GM19395 (cell line): ENCODE data around the gene FAM184B.

Experiments used
- ATAC-seq: cut with Tn5 transposase; IDR thresholded peaks from one replicate; pipeline ENCODE4 v1.9.1; 2021; ENCODE audit warnings: mild to moderate bottlenecking, moderate library complexity; ENCODE audit not compliant: unreplicated experiment

The FAM184B gene

GRCh38 chr4:17778431-17778830, 3.0 kb downstream of the FAM184B start:
- ATAC-seq = no peak

- no peak for ATAC-seq
Observed at GRCh38 chr4:17773135-17773698, 8.2 kb downstream of the FAM184B start.

GRCh38 chr4:17771284-17771908, 10.0 kb downstream of the FAM184B start:
- no peak for ATAC-seq

- no peak for ATAC-seq
Observed at GRCh38 chr4:17770845-17771244, 10.6 kb downstream of the FAM184B start.

- ATAC-seq = no peak
Observed at GRCh38 chr4:17769406-17770174, 11.8 kb downstream of the FAM184B start.

GRCh38 chr4:17766826-17767458, 14.5 kb downstream of the FAM184B start:
- ATAC-seq = no peak

GRCh38 chr4:17765514-17766286, 15.7 kb downstream of the FAM184B start:
- ATAC-seq = no peak

GRCh38 chr4:17763931-17764330, 17.5 kb downstream of the FAM184B start:
- no peak for ATAC-seq

- ATAC-seq = no peak
Observed at GRCh38 chr4:17763416-17763815, 18.0 kb downstream of the FAM184B start.

- ATAC-seq = no peak
Observed at GRCh38 chr4:17762726-17763125, 18.7 kb downstream of the FAM184B start.

- ATAC-seq = no peak
Observed at GRCh38 chr4:17761062-17761461, 20.4 kb downstream of the FAM184B start.

- no peak for ATAC-seq
Observed at GRCh38 chr4:17760626-17761025, 20.8 kb downstream of the FAM184B start.

- ATAC-seq = no peak
Observed at GRCh38 chr4:17758485-17758884, 22.9 kb downstream of the FAM184B start.

- ATAC-seq = no peak
Observed at GRCh38 chr4:17757621-17758020, 23.8 kb downstream of the FAM184B start.

- no peak for ATAC-seq
Observed at GRCh38 chr4:17753646-17754045, 27.8 kb downstream of the FAM184B start.

GRCh38 chr4:17740702-17741101, 40.7 kb downstream of the FAM184B start:
- ATAC-seq = no peak

GRCh38 chr4:17736484-17736883, 44.9 kb downstream of the FAM184B start:
- ATAC-seq = no peak

- no peak for ATAC-seq
Observed at GRCh38 chr4:17726911-17727310, 54.5 kb downstream of the FAM184B start.

- no peak for ATAC-seq
Observed at GRCh38 chr4:17723648-17724047, 57.8 kb downstream of the FAM184B start.

- ATAC-seq = no peak
Observed at GRCh38 chr4:17722356-17722700, 59.1 kb downstream of the FAM184B start.
